Esophagus mucosa (tissue), 1 donor: ENCODE data around the gene UBE2K. TPM values are rescaled to one million over a fixed set of nuclear protein-coding genes. Genes with fewer than 3 reads are reported as not detected.
"Not testable (repeated sequence)": the region's sequence is repeated elsewhere in the genome, so short reads cannot be mapped to it uniquely, and the experiment has no call there.

Experiments
- ATAC-seq: fragments of 200-7000 bp; cut with Tn5 transposase; one replicate; pipeline ENCODE4 v1.9.1; 2020
- total RNA-seq: library from RNA; stranded (reverse); gene quantifications from one replicate; pipeline ENCODE4 v1.2.4, GENCODE V29; 2023
- donor health status: DM: yes; HTN: yes; CAD: no.

The UBE2K gene, protein sequence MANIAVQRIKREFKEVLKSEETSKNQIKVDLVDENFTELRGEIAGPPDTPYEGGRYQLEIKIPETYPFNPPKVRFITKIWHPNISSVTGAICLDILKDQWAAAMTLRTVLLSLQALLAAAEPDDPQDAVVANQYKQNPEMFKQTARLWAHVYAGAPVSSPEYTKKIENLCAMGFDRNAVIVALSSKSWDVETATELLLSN
- total RNA-seq, result 81.1 TPM

DNA sequence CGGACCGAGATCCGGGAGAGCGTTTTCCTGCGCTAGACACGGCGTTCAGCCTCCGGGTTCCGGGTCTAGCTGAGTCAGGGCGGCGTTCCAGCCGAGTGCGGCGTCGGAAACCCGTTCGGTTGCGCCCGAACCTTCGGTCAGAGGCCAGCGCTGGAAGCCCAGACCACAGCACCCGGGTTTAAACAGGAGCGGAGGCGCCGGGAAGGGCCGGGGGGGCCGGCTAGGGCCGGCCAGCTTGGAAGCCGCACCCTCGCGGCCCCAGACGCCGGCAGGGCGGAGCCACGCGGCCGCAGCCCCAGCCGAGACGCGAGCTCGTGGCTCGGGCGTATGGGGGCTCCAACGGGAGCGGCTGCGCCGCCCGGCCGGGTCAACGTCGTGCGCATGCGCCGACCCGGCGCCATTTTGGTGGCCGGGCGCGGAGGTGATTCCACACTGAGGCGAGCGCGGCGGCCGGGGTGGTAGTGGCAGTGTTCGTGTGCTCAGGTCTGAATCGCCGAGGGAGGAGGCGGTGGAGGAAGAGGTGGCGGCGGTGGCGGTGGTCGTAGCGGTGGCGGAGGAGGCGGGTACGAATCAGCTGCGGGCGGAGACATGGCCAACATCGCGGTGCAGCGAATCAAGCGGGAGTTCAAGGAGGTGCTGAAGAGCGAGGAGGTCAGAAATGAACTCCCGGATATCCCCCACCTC is at the start of gene UBE2K:
Gene UBE2K (plus strand): TSS at position 397 of the 684 bp plus-strand sequence. CDS start 192 bp downstream, at position 589.
- peak; percentile 96 for ATAC-seq

DNA sequence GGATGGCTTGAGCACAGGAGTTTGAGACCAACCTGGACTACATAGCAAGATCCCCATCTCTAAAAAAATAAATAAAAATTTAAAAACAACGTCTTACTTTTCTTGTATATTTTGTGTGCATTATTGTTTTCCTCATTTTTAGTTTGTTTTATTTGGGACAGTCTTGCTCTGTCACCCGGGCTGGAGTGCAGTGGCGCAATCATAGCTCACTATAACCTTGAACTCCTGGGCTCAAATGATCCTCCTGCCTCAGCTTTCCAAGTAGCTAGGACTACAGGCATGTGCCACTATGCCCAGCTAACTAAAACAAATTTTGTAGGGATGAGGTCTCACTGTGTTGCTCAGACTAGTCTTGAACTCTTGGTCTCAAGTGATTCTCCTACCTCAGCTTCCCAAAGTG is 49.7 kb upstream of the UBE2K start:
- no peak for ATAC-seq

DNA sequence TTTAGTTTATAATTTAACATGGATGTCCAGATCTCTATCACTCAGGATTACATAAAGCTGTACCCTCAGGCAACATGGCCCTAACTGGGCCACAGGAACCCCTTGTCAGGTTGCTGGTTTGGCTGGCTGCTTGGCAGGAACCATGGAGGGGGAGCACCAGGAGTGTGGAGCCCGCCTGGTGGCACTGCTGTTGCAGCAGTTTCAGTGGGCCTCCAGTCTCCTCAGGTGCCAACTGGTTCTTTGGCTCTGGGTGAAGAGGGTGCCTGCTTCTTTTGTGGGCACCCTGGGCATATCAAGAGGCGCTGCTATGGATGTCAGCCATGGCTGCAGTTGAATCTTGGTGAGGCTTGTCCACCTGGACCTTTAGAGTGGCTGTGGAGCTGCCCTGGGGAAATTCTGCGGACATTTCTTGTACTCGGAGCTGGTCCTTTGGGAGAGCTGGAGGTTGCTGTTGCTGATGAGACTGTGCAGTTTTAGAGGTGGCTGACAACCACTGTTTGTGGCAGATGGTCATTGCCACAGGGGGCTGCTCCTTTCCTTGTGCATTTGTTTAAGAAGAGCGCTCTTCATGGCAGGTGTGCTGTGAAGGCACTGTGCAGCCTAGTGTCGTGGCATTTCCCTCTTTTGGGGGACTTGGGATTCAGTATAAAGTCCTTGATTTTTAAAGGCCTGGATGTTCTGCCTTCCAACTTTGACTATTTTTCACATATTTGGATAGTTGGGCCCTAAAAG is 48.9 kb upstream of the UBE2K start:
- no peak for ATAC-seq

DNA sequence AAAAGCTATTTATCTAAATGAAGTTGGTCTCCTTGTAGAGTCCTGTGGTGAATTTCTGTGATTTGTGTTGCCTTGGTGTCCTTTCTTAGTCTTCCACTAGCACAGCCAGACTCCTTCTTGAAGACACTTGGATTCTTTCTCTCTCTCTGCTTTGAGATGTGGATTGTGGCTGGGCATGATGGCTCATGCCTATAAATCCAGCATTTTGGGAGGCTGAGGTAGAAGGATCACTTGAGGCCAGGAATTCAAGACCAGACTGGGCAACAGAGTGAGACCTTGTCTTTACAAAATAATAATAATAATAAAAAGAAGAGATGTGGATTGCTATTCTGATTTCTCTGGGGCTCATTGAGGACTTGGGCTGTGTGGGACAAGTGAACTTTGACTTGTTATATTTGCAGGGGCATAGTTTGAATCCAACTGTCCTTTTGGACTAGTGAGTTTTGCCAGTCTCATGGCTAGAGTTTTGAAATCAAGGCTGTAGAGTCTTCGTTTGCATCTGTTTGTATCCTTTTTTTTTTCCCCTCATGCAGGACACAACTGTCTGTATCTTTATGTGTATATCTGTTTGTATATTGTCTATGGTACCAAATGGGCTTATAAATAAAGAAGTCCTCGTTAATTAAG is 48.2 kb upstream of the UBE2K start:
- ATAC-seq, result no peak

DNA sequence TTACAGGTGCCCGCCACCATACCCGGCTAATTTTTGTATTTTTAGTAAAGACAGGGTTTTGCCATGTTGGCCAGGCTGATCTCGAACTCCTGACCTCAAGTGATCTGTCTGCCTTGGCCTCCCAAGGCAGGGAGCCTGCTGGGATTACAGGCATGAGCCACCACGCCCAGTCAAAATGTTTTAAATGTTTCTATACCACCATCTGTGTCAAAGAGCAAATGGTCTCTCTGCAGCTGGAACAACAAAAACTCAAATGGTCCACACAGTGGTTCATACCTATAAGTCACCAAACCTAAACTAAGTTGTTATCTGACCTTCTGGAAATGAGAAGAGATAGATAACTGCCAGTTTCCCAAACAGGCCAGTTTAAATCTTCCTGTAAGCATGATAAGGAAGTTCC is 46.4 kb upstream of the UBE2K start:
- ATAC-seq, result not testable (repeated sequence)

DNA sequence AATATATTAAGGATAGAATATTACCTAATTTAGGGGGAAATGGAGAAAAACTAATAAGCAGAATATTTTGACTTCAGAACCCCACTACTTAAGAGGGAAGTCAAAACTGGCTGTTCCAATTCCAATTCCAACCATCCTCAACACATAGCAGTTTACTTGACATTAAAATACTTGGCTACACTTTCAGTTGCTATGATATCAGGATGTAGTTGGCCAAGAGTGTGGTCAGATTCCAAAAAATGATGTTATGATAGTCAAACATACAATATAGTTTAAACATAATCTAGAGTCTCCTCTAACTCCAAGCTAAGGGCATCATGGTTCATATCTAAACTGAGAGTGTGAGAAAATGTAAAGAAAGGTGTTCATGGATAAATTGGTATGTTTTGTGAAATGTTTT is 42.7 kb upstream of the UBE2K start:
- ATAC-seq, result no peak

DNA sequence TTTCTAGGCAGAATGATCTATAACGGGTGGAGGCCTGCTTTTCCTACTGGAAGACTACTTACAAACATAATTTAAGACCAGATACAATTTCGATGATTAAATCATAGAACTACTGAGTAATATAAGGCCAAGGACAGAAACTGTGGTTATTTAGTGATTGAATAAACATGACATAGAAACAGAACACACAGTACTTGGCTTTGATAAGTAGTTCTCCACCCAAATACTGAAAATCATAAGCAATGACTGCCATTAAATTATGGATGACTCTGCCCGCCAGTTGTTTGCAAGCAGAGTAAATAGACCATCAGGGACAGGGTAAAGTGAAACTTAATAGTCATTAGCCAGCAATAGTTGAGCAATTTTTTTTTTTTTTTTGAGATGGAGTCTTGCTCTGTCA is 42.1 kb upstream of the UBE2K start:
- ATAC-seq, result peak; percentile 16

DNA sequence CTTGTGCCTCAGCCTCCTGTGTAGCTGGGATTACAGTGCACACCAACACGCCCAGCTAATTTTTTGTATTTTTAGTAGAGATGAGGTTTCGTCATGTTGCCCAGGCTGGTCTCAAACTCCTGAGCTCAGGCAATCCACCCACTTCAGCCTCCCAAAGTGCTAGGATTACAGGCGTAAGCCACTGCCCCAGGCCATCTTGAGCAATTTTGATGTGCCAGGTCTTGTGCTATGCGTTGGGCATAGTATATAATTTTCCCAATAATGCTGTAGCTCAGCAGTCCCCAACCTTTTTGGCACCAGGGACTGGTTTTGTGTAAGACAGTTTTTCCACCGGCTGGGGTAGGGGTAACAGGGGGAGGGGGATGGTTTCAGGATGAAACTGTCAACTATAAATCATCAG is 41.3 kb upstream of the UBE2K start:
- peak; percentile 93 for ATAC-seq

DNA sequence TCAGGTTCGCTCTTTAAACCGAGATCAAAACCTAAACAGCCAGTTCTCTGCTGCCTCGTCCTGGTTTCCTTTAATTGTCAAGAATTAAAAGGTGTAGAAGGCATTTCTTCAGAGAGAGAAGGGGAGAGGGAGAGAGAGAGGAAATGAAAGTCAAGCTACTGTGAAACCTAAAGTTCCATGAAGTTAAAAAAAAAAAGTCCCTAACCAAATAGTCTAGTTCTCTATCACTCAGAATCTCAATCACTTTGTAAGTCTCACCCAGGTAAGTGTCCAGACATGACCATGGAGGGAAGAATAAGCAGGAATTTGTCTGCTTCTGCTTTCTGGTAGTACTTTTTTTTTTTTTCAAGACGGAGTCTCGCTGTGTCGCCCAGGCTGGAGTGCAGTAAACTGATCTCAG is 40.5 kb upstream of the UBE2K start:
- ATAC-seq, result peak; percentile 46

DNA sequence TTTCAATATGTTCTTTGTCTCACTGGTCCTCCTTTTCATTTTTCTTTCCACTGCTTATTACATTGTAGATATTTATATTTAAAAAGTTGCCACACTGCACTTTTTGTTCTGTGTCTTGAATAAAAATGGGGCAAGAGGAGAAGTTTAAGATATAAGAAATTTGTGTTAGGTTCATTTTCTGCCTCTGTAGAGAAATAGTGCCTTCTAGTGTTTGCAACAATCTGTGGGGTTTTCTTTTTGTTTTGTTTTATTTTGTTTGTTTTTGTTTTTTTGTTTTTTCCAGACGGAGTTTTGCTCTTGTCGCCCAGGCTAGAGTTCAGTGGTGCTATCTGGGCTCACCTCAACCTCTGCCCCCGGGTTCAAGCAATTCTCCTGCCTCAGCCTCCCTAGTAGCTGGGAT is 39.2 kb upstream of the UBE2K start:
- no peak for ATAC-seq

DNA sequence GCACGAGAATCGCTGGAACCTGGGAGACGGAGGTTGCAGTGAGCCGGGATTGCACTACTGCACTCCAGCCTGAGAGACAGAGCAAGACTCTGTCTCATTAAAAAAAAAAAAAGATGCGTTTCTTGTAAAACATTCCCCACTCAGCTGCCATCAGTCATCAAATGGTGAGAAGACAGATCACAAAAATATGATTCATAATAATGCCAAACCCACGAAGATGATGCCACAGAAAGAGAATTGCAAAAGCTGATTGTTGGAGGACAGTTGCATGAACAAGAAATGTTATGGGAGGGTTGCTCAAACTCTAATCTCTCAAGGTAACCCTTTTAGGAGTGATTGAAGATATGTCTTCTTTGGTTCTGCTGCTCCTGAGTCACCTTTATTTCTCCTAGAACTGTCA is 37.9 kb upstream of the UBE2K start:
- ATAC-seq, result no peak

DNA sequence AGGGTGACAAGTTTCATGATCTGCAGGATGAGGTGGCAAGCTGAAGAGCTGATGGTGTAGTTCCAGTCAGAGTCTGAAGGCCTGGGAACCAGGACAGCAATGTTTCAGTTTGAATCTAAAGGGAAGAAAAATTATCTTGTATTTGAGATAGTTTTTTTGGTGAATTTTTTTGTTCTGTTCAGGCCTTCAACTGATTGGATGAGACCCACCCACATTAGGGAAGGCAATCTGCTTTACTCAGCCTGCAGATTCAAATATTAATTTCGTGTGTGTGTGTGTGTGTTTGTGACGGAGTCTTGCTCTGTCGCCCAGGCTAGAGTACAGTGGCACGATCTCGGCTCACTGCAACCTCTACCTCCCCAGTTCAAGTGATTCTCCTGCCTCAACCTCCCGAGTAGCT is 37.2 kb upstream of the UBE2K start:
- no peak for ATAC-seq

DNA sequence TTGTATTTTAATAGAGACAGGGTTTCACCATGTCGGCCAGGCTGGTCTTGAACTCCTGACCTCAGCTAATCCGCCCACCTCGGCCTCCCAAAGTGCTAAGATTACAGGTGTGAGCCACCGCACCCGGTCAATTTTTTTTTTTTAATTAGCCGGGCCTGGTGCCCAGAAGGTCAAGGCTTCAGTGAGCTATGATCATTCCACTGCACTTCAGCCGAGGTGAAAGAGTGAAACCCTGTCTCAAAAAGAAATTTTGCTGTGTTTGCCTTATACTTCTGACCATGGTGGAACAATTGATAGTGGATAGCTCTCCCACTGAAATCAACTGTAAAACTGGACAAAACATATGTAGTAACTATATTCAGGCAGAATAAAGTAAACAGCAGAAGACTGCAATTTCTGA is 35.3 kb upstream of the UBE2K start:
- ATAC-seq, result no peak

DNA sequence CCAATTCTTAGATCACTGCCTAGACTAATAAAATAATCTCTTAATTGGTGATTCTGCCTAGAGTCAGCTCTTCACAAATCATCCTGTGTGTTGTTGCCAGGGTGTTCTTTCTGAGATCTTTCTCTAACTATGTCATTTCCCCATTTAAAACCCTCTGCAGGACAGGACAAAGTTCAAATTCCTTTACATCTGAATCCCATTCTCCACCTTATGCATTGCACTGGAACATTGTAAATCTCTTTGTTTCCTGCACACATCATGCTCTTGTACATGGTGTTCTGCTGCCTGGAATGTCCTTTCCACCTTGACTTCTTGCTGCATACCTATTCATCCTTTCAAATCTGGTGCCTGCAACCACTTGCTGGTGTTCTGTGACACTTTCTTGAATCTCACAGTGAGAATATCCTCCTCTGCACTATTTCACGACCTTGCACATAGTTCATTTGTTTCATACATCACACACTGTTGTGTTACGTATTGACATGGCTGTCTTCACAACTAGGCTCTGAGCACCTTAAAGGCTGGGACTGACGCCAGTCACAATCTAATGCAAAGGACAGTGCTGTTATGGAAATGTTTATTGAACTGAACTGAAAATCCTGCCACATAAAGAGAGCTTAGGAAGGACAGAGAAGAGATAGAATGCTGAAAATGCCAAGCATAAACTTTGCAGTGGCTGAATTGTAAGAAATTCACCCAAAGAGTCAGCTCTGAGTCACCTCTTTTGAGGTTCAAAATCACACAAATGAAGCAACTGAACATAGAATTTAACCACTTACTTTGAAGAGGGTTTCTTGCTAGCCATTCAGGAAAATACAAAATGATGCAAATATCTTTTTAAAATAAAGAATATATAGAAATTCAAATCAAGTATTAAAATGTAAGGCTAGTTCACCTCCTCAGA is 32.9 kb upstream of the UBE2K start:
- ATAC-seq, result no peak

DNA sequence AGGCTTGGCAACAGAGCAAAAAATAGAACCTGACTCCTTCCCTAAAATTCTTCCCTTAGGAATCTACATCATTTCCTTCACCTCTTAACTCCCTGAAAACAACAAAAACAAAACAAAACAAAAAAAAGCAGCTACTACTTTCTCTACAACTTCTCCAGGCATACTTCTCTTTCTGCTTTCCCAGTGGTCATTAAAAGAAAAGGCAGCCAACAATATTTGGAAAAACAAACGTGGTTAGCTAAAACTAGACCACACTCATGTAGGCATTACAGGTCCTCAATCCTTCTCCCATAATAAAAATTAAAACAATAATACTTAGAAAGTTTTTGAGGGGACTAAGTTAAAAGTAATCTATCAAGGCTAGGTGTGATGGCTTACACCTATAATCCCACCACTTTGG is 30.2 kb upstream of the UBE2K start:
- no peak for ATAC-seq

DNA sequence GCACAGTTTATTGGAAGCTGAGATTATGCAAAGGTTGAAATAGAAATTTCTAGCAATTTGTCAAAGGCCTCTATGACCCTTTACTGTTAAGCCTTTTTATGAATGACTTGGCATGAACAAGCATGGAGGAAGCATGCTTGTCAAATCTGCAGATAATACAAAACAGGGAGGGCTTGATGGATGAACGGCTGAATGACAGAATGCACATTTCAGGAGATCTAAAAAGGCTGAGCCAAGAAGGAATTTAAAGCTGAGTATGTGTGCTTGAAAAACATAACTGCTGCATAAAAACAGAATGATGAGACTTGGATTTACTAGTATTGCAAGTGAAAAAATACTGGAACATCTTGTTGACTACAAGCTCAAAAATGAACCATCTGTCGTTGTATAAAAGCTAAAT is 29.0 kb upstream of the UBE2K start:
- no peak for ATAC-seq

DNA sequence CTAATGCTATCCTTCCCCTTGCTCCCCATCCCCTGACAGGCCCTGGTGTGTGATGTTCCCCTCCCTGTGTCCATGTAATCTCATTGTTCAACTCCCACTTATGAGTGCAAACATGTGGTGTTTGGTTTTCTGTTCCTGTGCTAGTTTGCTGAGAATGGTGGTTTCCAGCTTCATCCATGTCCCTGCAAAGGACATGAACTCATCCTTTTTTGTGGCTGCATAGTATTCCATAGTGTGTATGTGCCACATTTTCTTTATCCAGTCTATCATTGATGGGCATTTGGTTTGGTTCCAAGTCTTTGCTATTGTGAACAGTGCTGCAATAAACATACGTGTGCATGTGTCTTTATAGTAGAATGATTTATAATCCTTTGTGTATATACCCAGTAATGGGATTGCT is 27.6 kb upstream of the UBE2K start:
- ATAC-seq, result not testable (repeated sequence)

DNA sequence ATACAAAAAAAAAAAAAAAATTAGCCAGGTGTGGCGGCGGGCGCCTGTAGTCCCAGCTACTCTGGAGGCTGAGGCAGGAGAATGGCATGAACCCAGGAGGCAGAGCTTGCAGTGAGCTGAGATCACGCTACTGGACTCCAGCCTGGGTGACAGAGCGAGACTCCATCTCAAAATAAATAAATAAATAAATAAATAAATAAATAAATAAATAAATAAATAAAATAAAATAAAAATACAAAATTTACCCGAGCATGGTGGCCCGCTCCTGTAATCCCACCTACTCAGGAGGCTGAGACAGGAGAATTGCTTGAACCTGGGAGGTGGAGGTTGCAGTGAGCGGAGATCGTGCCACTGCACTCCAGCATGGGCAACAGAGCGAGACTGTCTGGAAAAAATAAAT is 22.3 kb upstream of the UBE2K start:
- not testable (repeated sequence) for ATAC-seq

DNA sequence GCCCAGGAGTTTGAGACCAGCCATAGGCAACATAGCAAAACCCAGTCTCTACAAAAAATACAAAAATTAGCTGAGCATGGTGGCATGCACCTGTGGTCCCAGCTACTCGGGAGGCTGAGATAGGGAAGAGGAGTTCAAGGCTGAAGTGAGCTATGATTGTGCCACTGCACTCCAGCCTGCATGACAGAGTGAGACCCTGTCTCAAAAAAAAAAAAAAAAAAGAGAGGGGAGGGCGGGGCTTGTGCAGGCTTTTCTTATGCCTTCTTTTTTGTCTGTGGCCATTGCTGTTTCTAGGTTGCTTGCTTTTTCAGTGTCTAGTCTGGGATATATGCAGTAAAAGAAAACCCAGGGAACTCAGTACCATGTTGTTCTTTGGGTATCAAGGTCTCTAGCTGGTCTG is 16.9 kb upstream of the UBE2K start:
- ATAC-seq, result not testable (repeated sequence)

DNA sequence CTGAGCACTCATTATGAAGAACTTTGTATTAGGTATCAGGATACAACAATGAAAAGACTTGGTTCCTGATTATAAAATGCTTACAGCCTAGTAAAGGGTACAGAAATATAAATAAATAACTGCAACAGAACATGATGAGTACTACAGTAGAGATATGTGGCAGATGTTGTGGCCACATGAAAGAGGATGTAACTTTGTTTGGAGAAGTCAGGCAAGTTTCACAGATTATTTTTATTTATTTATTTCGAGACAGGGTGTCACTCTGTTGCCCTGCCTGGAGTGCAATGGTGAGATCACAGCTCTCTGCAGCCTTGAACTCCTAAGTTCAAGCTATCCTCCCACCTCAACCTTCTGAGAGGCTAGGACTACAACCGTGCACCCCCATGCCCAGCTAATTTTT is 15.8 kb upstream of the UBE2K start:
- ATAC-seq, result no peak

DNA sequence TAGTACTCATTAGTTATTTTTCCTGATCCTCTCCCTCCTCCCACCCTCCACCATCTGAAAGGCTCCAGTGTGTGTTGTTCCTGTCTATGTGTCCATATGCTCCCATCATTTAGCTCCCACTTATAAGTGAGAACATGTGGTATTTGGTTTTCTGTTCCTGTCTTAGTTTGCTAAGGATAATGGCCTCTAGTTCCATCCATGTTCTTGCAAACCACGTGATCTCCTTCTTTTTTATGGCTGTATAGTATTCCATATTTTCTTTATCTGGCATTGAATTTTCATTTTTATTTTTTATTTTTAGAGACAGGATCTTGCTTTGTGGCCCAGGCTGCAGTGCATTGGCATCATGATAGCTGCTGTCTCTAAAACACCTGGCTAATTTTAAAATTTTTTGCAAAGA is 11.9 kb upstream of the UBE2K start:
- ATAC-seq, result no peak

DNA sequence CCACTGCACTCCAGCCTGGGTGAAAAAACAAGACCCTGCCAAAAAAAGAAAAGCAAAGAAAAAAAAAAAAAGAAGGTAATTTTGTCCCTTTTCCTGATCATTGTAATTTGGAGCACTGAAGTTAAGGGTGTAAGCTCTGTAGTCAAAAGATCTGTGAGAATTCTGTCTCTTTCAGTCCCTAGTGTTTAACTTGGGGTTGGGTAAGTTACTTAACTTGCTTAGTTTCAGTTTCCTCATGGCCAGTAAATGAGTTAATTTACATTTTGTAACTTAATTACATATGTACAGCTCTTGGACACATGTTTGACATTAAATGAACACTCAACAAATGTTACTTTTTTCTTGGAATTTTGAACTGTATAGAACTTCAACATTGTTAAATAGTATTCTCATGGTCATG is 10.9 kb upstream of the UBE2K start:
- no peak for ATAC-seq

DNA sequence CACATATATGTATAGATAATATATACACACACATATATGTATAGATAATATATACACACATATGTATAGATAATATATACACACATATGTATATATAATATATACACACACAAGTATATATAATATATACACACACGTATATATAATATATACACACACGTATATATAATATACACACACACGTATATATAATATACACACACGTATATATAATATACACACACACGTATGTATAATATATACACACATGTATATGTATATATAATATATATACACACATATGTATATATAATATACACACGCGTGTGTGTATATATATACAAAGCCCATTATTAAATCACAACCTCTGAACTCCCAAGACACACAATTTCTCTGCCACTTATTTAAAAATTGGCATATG is 8.0 kb upstream of the UBE2K start:
- ATAC-seq, result no peak
